Stimulated activated CD8-positive, alpha-beta memory T cell treated with anti-CD3 and anti-CD28 coated beads, Interleukin-15, amount 100 ng/mL, for 4 hours (primary cell): ENCODE data around the gene PALLD.
"Not testable (repeated sequence)": the region's sequence is repeated elsewhere in the genome, so short reads cannot be mapped to it uniquely, and the experiment has no call there.

Experiments used
- DNase-seq, 2 donors: peaks; one replicate each; pipeline ENCODE4 v3.0.0-alpha.2; 2020; ENCODE audit warnings: low read depth in 2 of 2

Gene PALLD

DNA sequence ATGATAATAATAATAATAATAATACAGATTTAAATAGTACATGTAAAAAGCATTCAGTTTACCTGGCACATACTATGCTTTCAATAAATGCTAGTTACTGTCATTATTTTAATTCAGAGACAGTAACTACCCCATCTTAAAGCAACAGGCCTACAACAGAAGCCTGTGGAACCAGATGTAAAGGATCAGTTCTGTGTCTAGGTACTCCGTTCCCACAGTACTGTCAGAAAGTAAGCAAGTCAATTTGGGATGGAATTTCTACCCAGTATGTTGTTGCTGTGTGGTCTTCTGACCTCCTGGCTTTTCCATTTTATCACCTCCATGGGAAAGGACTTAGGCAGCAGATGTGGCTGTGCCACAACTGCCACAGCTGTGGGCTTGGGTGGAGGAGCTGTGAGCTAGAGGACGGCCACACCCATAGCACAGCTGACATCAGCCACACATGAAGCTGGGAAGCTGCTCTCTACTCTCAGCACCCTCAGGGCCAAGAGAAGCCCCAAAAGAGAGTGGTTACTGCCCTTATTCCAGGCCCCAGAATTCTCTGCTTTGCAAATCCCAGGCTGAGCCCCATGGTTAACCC is 410.4 kb downstream of the PALLD start:
- no peak for DNase-seq

- no peak for DNase-seq
Observed at GRCh38 chr4:168908093-168908492, 411.2 kb downstream of the PALLD start.

DNA sequence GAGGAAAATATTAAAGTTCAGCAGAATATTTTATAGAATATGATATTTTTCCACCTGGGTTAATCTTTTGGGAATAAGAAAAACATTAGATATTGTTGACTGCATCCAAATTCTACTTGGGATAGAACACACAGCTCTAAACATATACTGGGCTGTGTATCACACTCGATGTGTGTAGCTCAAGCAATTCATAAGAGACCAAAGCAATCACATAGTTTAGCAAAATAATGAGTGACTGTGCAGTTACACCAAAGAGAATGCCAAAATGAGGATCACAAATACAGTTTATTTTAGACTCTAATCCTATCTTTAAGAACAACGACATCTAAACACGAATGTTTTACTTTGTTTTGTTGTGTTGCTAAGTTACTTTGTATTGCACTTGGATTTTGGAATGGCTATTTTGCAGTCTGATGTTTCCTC is 412.0 kb downstream of the PALLD start:
- no peak for DNase-seq

DNA sequence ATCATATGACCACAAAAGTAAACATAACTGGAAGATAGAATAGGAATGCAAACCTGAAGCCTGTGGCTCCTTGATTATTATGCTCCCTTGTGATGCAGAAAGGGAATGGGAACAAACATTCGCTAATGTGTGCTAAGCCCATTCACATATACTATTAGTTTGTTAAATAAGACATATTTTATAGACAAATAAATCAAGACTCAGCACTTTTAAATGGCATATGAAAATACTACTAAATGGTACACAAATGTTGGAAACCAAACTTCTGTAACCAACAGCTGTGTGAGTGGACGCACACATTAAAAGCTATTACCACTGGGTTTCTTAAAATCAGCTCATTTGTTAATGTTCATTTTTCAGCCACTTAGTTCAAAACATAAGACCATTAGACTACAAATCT is 417.2 kb downstream of the PALLD start:
- no peak for DNase-seq

DNA sequence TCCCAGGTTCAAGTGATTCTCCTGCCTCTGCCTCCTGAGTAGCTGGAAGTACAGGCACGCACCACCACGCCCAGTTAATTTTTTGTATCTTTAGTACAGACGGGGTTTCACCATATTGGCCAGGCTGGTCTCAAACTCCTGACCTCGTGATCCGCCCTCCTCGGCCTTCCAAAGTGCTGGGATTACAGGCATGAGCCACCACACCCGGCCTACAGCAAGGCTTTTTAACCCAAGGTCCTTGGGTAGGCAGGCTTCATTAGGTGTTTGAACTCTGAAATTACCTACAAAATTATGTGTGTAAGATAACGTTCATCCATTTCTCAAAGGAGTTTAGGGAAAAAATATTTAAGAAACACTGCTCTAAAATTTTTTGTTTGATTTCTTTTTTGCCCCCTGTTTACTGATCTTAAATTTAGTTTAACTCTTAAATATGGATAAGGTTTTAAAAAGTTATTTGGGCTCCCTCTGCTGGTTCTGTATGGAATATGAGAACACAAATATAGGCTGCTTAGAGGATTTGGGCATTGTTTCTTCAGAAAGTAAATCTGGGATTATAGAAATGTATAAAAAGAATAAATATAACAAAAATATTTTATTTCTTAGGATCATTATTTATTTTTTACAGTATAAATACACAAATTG is 420.4 kb downstream of the PALLD start:
- DNase-seq = no peak

GRCh38 chr4:168919706-168920324 is 423.0 kb downstream of the PALLD start:
- no peak for DNase-seq

- DNase-seq = no peak
Observed at GRCh38 chr4:168920441-168921065, 423.7 kb downstream of the PALLD start.

DNA sequence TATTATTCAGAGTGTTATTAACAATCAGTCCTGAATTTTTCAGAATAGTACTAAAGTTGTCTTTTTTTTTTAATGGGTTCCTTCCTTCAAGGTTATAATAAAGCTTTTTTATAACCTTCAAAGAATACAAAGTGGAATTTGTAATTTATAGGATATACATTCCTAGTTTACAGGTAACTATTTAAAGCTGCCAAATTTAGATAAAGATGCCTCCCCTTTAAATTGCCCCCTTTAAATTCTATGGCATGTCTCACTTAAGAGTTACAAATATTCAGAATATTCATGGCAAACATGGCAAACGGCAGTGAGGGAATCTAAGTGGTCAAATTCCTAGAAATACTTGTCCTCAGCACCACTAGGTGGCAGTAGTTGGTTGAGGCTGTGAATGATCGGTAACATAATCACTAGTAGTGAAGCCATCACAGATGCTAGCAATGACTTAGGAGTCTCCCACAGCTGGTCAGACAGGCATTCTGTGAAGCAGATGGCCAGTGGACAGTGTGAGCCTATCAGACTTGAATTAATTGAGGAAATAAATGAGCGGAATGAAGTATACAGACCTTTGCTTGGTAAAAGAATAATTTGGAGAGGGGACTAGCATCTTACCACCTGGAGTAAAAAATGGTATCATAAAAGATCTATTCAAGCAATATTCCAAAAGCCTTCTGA is 426.8 kb downstream of the PALLD start:
- DNase-seq = no peak

DNA sequence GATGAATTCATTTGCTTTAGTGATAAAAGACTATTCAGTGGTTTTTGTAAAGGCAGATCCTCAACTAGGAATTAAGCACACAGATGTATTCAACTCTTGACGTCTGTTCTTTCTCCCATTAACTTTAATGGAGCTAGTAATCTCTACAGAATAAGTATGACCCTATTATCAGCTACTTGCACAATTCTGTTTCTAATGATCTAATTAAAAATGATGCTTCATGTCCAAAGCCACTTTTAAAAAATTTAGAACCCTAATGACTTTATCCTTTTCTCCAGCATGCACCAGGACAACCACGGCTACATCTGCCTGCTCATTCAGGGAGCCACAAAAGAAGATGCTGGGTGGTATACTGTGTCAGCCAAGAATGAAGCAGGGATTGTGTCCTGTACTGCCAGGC is 427.8 kb downstream of the PALLD start:
- no peak for DNase-seq

DNA sequence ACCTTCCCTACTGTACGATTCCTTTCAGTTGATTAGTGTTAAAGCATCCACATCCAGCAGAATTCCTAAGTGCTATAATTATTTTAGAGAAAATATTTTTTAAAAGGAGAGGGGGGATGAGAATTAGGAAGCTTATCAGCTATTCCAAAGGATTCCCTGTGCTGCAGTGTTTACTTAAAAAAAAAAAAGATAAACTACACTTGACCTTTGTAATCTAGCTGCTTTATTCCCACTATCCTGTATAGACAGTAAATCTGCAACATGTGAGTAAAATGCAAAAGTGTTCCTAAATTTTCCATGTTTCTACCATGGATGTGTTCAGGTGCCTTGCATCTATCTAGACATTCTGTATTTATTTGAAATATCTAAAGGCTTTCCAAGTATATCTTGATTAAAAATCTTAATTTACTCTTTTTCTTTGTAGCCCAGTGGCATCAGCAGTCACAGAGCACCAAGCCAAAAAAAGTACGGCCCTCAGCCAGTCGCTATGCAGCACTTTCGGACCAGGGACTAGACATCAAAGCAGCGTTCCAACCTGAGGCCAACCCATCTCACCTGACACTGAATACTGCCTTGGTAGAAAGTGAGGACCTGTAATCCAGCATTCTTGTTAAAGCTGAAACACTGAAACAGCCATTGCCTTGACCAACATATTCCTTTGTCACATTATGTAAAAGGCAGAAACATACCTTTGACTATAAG is 429.1 kb downstream of the PALLD start:
- DNase-seq = no peak

DNA sequence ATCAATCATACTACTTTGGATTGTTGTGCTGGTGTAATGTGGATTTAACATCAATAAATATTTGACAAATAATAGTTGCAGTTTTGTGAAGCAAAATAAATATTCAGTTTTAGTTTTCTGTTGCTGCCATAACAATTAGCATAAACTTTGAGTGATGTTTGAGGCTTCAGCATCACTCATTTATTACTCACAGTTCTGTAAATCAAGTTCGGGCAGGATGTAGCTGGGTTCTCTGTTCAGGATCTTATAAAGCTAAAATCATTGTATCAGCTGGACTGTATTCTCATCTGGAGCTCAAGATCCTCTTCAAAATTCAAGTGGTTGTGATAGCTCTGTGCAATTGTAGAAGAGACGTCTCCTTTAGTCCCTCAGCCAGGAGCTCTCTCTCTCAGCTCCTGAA is 431.5 kb downstream of the PALLD start:
- DNase-seq = no peak

GRCh38 chr4:168928875-168929274 is 432.0 kb downstream of the PALLD start:
- no peak for DNase-seq

GRCh38 chr4:168930413-168931196 is 433.8 kb downstream of the PALLD start:
- DNase-seq = no peak

DNA sequence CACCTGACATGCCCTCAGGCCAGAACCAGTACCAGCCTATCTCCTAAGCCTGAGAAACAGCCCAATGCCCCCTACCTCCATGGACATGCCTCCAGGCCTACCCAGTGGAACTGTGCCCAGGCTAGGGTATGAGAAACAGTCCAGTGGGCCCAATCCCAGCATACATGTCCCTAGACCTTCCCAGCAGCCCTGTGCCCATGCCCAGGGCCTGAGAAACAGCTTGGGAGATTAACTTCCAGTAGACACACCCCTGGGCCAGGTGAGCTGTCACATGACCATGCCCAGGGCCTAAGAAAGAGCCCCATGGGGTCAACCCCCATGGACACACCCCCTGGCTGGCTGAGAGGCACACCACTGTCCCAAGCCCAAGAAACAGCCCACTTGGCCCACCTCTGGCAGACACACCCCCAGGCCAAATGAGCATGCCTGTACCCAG is 434.4 kb downstream of the PALLD start:
- DNase-seq = no peak

- DNase-seq = no peak
Observed at GRCh38 chr4:168932138-168932537, 435.3 kb downstream of the PALLD start.

DNA sequence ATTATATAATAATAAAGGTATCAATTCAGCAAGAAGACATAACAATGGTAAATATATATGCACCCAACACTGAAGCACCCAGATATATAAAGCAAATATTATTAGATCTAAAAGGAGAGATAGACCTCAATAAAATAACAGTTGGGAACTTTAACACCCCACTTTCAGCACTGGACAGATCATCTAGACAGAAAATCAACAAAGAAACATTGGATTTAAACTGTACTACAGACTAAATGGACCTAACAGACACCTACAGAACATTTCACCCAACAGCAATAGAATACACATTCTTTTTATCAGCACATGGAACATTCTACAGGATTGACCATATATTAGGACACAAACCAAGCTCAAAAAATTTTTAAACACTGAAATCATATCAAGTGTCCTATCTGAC is 436.6 kb downstream of the PALLD start:
- DNase-seq = no peak

- DNase-seq = not testable (repeated sequence)
Observed at GRCh38 chr4:168937473-168937872, 440.6 kb downstream of the PALLD start.

GRCh38 chr4:168942985-168943384 is 446.1 kb downstream of the PALLD start:
- no peak for DNase-seq

DNA sequence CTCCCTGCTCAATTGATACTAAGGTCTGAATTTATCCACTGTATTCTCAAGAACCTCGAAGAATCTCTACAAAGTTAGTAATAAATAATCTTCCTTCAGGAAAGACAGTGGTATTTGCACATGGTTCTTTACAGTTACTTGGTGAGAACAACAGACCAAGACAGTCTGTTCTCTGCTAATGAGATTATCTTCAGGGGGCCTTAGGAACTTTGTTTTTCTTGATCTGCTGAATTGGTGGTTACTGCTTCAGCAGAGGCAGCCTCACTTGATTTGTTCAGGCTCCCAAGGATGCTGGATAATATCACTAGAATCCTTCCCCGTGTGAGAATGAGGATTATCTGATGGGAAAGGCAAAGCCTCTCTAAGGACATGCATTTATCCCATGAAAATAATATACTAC is 448.4 kb downstream of the PALLD start:
- DNase-seq = no peak

DNA sequence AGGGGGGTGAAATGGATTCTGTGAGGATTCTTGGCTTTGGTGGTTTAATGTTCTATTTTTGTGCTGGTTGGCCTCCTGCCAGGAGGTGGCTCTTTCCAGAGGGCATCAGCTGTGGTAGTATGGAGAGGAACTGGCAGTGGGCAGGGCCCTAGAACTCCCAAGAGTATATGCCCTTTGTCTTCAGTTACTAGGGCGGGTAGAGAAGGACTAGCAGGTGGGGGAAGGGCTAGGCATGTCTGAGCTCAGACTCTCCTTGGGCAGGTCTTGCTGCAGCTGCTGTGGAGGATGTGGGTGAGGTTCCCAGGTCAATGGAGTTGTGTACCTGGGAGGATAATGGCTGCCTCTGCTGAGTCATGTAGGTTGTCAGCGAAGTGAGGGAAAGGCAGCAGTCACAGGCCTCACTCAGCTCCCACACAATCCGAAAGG is 456.0 kb downstream of the PALLD start:
- not testable (repeated sequence) for DNase-seq

DNA sequence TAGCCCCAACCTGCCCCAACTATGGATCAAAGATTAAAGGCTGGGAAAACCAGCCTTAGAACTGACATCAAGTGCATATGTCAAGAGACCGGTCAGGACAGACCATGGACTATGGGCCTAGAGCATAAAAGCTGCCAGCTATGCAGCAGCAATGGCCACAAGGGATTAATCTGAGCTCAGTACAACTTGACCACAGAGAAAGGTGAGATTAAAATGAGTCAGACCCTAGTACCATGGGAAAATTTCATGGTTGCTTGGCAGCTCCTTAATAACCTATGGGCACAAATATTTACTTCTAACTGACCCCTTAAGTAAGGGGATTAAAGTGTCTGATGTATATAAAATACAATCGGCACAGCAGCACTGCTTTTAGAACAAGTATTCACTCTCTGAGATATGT is 458.8 kb downstream of the PALLD start:
- DNase-seq = no peak
